ENCODE results near the gene ZC3H4.

Gene ZC3H4

GRCh38 chr19:47045867-47046470, 67.6 kb downstream of the ZC3H4 start:
- DNase-seq, result no peak

- no peak for DNase-seq
Measured at GRCh38 chr19:47044946-47045866, 68.4 kb downstream of the ZC3H4 start.

- DNase-seq, result no peak
Measured at GRCh38 chr19:47040869-47041268, 72.7 kb downstream of the ZC3H4 start.

GRCh38 chr19:47039239-47039874, 74.2 kb downstream of the ZC3H4 start:
- no peak for DNase-seq

- no peak for DNase-seq
Measured at GRCh38 chr19:47037766-47038165, 75.8 kb downstream of the ZC3H4 start.

- DNase-seq, result no peak
Measured at GRCh38 chr19:47036097-47036651, 77.4 kb downstream of the ZC3H4 start.

- peak; percentile 73 for DNase-seq
Measured at GRCh38 chr19:47035127-47036096, 78.2 kb downstream of the ZC3H4 start.

- DNase-seq, result no peak
Measured at GRCh38 chr19:47032171-47032811, 81.3 kb downstream of the ZC3H4 start.

GRCh38 chr19:47028195-47028601, 85.4 kb downstream of the ZC3H4 start:
- no peak for DNase-seq

- no peak for DNase-seq
Measured at GRCh38 chr19:47027586-47028088, 85.9 kb downstream of the ZC3H4 start.

GRCh38 chr19:47026889-47027288, 86.7 kb downstream of the ZC3H4 start:
- DNase-seq, result no peak

- no peak for DNase-seq
Measured at GRCh38 chr19:47026156-47026555, 87.4 kb downstream of the ZC3H4 start.

- DNase-seq, result no peak
Measured at GRCh38 chr19:47024502-47024901, 89.1 kb downstream of the ZC3H4 start.

- no peak for DNase-seq
Measured at GRCh38 chr19:47023448-47023794, 90.2 kb downstream of the ZC3H4 start.

- no peak for DNase-seq
Measured at GRCh38 chr19:47022541-47023447, 90.8 kb downstream of the ZC3H4 start.

- DNase-seq, result no peak
Measured at GRCh38 chr19:47022140-47022536, 91.4 kb downstream of the ZC3H4 start.

- no peak for DNase-seq
Measured at GRCh38 chr19:47021536-47022139, 91.9 kb downstream of the ZC3H4 start.

GRCh38 chr19:47020992-47021496, 92.5 kb downstream of the ZC3H4 start:
- DNase-seq, result no peak

- no peak for DNase-seq
Measured at GRCh38 chr19:47020132-47020805, 93.3 kb downstream of the ZC3H4 start.
